T-helper 2 cell (primary cell): ENCODE results near the gene CSF1R.

Experiments
- DNase-seq, 5 experiments: peaks; one replicate each; pipeline versions ENCODE4 v3.0.0 to v3.0.0-alpha.2; 2012 to 2022
- total RNA-seq, 2 donors: gene quantifications; one replicate each; lab custom pipeline; 2026; lab: John Stamatoyannopoulos, UW

The CSF1R gene
- total RNA-seq = 0 to 0.07 reads per million in 2 donors

GRCh38 chr5:150085950-150086715, at the start of gene CSF1R:
Gene CSF1R (minus strand): TSS chr5:150086554. CDS start chr5:150086427, 127 bp downstream.
- DNase-seq = no peak

DNA sequence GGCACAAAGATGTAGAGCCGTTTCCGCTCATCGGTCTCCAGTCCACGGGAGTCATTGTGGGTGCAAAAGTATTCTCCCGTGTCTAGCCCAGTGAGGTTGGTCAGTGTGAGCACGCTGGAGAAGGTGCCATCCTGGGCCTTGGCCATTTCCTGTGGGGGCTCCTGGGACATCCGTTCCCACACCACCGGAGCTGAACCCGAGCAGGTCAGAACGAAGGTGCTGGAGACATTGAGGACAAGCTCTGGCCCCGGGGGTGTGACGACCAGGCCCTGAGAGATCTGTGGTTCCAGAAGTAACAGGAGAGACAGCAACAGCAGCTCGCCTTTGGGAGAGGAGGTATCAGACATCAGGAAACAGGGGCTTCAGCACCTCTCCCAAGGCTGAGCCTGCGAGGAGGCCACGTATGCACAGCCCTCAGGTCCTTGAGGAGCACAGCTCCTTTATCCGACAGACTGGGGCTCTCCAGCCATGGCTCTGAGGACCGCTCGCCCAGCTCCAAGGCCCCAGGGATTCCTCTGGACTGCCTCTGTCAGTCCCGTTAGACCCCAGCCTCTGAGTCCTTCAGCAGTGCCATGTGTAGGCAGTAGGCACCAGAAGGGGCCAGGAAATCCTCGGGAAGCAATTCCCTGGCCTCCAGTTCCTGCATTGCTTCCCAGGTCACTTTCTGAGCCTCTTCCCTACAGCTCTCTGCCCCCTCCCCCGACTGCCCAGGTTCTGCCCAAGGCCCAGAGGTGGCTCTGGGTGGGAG, 49.4 kb upstream of the CSF1R start:
- no peak for DNase-seq

DNA sequence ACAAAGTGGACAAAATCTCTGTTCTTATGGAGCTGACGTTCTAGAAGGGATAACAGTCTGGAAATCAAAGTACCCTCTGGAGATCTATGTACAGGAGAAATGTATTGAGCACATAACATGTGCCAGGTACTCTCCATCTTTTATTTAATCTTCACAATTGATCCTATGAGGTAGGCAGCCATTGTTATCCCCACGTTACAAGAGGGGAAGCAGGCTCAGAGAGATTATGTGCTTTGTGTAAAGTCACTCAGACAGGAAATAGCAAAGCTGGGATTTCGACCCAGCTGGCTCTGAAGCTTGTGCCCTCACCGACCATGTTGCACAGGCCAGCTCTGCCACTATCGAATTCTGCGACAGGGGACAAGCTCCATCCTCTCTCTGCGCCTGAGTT, 47.8 kb upstream of the CSF1R start:
- no peak for DNase-seq

DNA sequence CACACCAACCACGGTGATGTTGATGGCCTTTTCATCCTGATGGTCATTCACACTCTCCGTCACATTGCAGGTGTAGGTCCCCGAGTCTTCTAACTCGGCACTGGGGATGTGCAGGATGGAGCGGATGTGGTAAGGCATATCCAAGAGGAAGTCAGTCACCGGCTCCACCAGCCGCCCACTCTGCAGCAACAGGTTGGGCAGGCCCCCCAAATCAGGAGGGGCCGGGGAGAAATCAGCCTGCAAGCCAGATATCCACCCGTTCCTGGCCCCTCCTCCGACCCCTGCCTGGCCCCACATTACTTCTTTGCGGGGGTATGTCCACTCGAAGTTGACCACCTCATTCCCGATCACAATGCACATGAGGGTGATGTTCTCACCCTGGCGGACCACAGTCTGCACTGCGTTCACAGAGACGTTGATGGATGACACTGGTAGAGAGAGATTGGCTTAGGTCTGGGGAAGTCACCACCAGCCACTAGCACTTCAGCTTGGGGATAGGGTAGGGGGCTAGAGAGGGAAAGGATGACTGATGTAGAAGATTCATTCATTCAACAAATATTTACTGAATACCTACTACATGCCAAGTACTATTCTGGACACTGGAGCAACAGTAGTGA, 47.3 kb upstream of the CSF1R start:
- DNase-seq = no peak

- DNase-seq = no peak
Measured at GRCh38 chr5:150132740-150133139, 46.4 kb upstream of the CSF1R start.

DNA sequence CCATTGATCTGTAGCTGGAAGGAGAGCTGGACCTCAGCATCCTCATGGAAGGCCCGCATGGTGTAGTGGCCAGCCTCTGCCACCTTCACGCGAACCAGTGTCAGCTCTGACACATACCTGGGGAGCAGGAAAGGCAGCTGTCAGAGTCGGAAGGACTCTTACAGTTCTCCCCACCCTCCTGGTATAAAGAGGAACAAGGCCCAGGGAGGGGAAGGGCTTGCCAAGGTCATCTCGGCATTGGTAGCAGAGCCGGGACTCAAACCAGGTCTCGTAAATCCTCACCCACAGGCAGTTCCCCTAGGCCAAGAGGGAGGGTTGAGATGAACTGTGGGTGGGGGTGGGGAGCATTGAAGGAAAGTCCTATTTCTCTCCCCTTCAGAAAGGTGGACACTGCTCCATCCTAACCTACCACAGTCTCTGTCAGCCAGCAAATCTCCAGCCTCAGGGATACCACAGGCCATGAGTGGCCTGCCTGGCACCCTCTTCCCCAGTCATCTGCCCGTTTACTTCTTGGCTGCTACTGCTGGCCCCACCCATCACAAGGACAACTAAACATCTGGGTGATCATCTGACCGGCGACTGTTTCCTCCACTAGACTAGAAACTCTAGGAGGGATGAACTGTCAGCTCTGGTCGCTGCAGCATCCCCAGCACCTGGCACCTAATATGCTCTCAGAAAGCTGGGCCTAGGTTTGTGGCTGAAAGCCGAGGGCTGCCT, 45.8 kb upstream of the CSF1R start:
- no peak for DNase-seq

DNA sequence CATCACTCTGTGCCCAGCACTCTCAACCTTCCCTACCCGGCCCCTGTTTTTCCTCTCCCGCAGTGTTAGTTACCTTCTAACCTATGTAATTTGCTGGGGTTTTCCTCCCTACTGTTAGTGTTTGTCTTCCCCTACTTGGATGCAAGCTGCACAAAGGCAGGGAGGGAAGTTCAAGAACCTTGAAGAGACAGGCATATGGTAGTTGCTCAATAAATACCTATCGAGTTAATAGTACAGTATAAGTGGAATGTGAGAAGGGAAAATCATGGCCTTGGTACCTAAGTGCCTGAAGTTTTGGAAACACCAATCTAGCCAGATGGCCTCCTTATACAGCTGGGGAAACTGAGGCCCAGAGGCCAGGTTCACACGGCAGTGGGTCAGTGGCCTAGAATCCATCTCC, 45.1 kb upstream of the CSF1R start:
- DNase-seq = no peak

DNA sequence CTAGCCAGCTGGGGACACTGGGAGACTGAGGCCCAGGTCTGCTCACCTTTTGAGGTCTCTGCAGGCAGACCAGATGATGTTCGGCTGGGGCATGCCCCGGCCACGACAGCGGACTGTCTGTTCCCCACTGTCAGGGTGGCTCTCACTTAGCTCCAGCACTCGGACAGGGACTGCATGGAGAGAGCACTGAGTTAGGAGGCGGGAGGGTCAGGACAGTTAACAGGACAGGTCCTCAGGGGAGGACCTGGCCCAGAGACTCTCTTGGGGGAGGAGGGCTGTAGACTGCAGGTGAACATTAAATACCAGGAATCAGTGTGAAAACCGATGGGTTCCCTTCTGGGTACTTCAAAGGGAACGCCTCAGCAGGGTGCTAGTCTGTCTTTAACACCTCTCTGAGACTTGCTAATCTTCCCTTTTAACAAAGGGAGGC, 44.2 kb upstream of the CSF1R start:
- DNase-seq = no peak

- peak in 2 of 5 experiments; percentile 17 to 41 for DNase-seq
Measured at GRCh38 chr5:150129813-150130492, 43.6 kb upstream of the CSF1R start.

GRCh38 chr5:150129454-150129812, 43.1 kb upstream of the CSF1R start:
- DNase-seq = no peak

GRCh38 chr5:150126921-150127265, 40.5 kb upstream of the CSF1R start:
- DNase-seq = no peak

DNA sequence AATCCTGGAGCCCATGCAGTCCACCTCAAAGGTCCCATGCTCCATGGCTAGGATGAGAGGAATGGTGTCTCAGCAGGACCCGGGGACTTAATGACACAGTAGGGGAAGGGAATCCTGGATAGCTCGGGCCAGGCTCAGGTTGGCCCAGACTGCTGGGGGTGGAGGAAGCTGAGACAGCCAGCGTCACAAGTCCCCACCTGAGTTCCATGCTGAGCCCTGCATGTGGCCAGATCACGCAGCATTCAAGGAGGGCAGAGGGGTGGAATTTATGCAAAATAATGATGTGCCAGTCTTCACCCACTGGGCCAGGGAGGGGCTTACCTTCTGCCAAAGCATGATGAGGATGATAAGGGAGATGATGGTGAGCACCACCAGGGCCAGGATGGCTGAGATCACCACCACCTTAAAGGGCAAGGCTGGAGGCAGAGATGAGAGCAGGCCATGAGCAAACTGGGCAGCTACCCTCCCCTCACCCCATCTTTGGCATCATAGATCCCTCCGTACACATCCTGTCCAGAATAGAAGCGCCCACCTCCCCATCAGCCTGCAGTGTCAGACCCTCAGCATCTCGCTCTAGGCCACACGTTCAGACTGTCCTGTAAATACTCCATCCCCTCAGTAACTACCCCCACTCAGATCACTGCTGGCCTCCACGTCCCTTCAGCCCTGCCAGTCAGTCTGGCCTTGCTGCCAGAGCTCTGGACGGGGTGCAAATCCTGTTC, 40.0 kb upstream of the CSF1R start:
- no peak for DNase-seq

GRCh38 chr5:150125334-150125733, 39.0 kb upstream of the CSF1R start:
- DNase-seq = no peak

- no peak for DNase-seq
Measured at GRCh38 chr5:150124596-150124995, 38.2 kb upstream of the CSF1R start.

GRCh38 chr5:150124111-150124557, 37.8 kb upstream of the CSF1R start:
- DNase-seq = no peak

- DNase-seq = no peak
Measured at GRCh38 chr5:150123542-150123941, 37.2 kb upstream of the CSF1R start.

GRCh38 chr5:150122536-150123481, 36.5 kb upstream of the CSF1R start:
- DNase-seq = no peak

- DNase-seq = peak in 1 of 5 experiments; percentile 62
Measured at GRCh38 chr5:150122158-150122510, 35.8 kb upstream of the CSF1R start.

DNA sequence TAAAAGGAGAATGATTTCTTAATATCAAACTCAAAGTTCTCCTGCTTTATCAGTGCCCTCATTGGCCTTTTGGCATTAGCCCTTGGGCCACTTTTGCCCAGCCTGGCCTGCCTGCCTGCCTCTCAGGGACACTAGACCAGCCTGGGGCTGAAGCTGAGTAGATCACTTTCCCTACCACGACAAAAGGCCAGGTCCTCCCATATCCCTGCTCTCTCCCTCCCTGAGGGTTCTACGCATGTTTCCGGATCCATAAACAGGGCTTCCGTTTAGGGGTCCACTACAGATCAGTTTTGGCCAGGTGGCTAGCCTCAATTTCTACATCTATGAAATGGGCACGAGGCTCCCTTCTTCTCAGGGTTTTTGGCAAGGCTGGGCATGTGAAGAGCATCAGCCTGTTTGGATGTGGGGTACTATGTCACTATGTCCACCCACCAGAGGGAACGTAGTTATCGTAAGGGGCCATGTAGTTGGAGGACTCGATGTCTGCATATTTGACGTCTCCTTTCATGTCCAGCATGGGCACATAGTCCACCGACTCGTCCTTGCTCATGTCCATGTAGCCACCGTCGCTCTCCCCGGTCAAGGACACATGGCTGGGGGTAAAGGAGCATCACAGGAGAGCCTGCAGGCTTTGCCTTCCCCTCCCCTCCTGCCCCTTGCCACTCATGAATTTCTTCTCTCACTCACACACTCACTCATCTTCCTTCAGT, 35.2 kb upstream of the CSF1R start:
- DNase-seq = no peak
